Measurements from ENCODE around the gene CCDC148.

DNA sequence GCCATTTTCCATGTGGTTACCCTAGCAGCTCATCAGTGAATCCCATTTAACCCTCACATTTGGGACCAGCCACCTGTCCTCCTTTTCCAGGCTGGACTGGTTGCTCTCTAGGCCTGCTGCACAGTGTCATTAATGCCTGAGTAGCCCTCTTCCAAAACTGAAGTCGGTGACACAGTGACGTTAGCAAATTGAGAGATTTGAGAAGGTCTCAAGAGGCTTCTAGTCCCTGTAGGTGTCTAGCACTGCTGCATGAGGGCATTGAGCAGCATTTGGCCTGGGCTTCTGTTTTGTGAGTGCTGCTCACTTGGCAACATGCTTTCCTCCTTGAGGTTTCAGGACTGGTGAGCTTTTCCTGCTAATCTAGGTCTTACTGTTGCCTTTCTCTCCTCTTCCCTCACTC is 36.9 kb upstream of the CCDC148 start:
- TF ChIP-seq, protein P1, sequence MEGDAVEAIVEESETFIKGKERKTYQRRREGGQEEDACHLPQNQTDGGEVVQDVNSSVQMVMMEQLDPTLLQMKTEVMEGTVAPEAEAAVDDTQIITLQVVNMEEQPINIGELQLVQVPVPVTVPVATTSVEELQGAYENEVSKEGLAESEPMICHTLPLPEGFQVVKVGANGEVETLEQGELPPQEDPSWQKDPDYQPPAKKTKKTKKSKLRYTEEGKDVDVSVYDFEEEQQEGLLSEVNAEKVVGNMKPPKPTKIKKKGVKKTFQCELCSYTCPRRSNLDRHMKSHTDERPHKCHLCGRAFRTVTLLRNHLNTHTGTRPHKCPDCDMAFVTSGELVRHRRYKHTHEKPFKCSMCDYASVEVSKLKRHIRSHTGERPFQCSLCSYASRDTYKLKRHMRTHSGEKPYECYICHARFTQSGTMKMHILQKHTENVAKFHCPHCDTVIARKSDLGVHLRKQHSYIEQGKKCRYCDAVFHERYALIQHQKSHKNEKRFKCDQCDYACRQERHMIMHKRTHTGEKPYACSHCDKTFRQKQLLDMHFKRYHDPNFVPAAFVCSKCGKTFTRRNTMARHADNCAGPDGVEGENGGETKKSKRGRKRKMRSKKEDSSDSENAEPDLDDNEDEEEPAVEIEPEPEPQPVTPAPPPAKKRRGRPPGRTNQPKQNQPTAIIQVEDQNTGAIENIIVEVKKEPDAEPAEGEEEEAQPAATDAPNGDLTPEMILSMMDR (IDR thresholded peaks at IDR 0.05; ENCODE audit: low read depth, low read length) = no peak
- no peak for TF ChIP-seq EZH2phosphoT487 (IDR thresholded peaks at IDR 0.05; ENCODE audit: low read depth)
